ENCODE measurements around the gene POGLUT2.

DNA sequence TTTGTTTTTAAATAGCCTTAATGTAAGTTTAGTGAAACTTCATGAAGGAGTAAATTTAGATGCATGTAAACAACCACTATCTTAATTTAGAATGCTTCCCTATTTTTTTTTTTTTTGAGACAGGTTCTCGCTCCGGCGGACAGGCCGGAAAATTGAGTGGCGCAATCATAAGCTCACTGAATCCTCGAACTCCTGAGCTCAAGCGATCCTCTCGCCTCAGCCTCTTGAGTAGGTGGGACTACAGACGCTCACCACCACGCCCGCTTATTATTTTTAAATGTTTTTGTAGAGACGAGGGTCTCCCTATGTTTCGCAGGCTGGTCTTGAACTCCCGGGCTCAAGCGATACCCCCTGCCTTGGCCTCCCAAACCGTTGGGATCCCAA, 26.7 kb downstream of the POGLUT2 start:
- no peak for TF ChIP-seq POLR2A (IDR thresholded peaks at IDR 0.05; ENCODE audit: low read depth, low read length)
- TF ChIP-seq POLR2AphosphoS5 (IDR thresholded peaks at IDR 0.05; ENCODE audit: low read depth, low read length), result no peak

Data from GM12892 (cell line).